ENCODE results near the gene LYL1. TPM values are rescaled to one million over a fixed set of nuclear protein-coding genes. Genes with fewer than 3 reads are reported as not detected.

The LYL1 gene
- total RNA-seq, 1 experiment from 2014 or later: 0.63 TPM

DNA sequence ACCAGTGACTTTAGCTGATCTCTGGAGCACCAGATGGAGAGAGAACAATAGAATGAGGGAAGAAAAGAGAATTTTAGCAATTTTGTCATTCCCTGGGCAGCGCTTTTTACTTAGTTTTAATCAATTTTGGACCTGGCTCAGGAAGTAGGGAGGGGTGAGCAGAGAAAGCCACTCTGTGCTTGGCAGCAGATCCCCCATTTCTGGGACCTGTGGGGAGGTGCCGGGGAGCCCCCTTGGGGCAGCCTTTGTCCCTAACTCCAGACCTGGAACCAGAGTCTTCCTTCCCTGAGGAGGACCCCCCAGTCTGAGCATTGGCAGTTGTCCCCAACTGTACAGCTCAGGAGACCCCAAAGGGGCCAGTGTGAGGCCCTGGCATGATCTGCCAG, 10.5 kb downstream of the LYL1 start:
- H3K56ac ChIP-seq (ENCODE audit: insufficient read length, low read depth, low read length): no peak overlapping the region
- H3K18ac ChIP-seq (ENCODE audit: insufficient read length, low read depth, low read length): no peak overlapping the region
- no peak overlapping the region for H2BK5ac ChIP-seq (ENCODE audit: insufficient read length, low read length)
- no peak overlapping the region for H2BK15ac ChIP-seq (ENCODE audit: low read depth, low read length)
- 0 out of 2 replicates have a peak, but pooled peaks cover 2% of the 10 kb centered on the region for H3K4me1 ChIP-seq (ENCODE audit: insufficient read depth, low read length)
- H3K27ac Mint-ChIP-seq: no peak overlapping the region
- no peaks in the 10 kb centered on the region for H4K20me1 ChIP-seq (ENCODE audit: control insufficient read depth, insufficient read depth, insufficient read length)
- WGBS (ENCODE audit: extremely low coverage, insufficient read length, low lambda C conversion rate): no CpG with 5 or more reads among the region's 2 CpGs
- peaks cover 9% of the 10 kb centered on the region; the same call in 1 of the 2 replicates for H3K27me3 ChIP-seq (ENCODE audit: insufficient read depth, low read length)
- H3K4me3 Mint-ChIP-seq: no peak overlapping the region
- H3K27ac ChIP-seq (ENCODE audit: insufficient read length, low read depth, low read length): no peak overlapping the region
- TF ChIP-seq, protein P1, sequence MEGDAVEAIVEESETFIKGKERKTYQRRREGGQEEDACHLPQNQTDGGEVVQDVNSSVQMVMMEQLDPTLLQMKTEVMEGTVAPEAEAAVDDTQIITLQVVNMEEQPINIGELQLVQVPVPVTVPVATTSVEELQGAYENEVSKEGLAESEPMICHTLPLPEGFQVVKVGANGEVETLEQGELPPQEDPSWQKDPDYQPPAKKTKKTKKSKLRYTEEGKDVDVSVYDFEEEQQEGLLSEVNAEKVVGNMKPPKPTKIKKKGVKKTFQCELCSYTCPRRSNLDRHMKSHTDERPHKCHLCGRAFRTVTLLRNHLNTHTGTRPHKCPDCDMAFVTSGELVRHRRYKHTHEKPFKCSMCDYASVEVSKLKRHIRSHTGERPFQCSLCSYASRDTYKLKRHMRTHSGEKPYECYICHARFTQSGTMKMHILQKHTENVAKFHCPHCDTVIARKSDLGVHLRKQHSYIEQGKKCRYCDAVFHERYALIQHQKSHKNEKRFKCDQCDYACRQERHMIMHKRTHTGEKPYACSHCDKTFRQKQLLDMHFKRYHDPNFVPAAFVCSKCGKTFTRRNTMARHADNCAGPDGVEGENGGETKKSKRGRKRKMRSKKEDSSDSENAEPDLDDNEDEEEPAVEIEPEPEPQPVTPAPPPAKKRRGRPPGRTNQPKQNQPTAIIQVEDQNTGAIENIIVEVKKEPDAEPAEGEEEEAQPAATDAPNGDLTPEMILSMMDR (conservative IDR thresholded peaks at IDR 0.05): no peak
- no peaks in the 10 kb centered on the region for H3K79me1 ChIP-seq (ENCODE audit: insufficient read depth, low read depth, low read length, poor library complexity, severe bottlenecking)
- DNase-seq: no peak
- no peaks in the 10 kb centered on the region for H3K36me3 Mint-ChIP-seq (ENCODE audit: insufficient read depth in 1 of 3, low read depth in 3 of 3)
- no peak overlapping the region for H2AK5ac ChIP-seq (ENCODE audit: insufficient read length, low read length)
- peaks cover 0 to 3% of the 10 kb centered on the region in 2 experiments; a peak in 1 of 5 replicates for H3K9me3 Mint-ChIP-seq
- no peak overlapping the region for H2AFZ ChIP-seq (ENCODE audit: low read length)
- peaks cover 29 to 42% of the 10 kb centered on the region in 2 experiments for H3K4me1 Mint-ChIP-seq
- no peak overlapping the region for H3K4me2 ChIP-seq (ENCODE audit: insufficient read depth, insufficient read length, low read length)
- H3K79me2 ChIP-seq (ENCODE audit: insufficient read depth, low read length): no peaks in the 10 kb centered on the region
- no peak overlapping the region for H3T11ph ChIP-seq (ENCODE audit: low read length)
- no peak overlapping the region for H4K91ac ChIP-seq (ENCODE audit: insufficient read length, low read depth, low read length)
- no peaks in the 10 kb centered on the region for H3K9me3 ChIP-seq (ENCODE audit: control insufficient read depth, low read depth, low read length)
- no peak overlapping the region for H3K4ac ChIP-seq (ENCODE audit: low read depth, low read length)
- H3K23me2 ChIP-seq (ENCODE audit: insufficient read length, low read depth, low read length, poor library complexity, severe bottlenecking): peaks cover 9% of the 10 kb centered on the region
- no peak overlapping the region for H3K14ac ChIP-seq (ENCODE audit: insufficient read depth, low read length)
- H2BK12ac ChIP-seq (ENCODE audit: insufficient read length, low read depth, low read length): no peak overlapping the region
- H4K5ac ChIP-seq (ENCODE audit: insufficient read length, low read depth, low read length): no peak overlapping the region
- no peak overlapping the region for H2BK20ac ChIP-seq (ENCODE audit: low read depth, low read length, poor library complexity, severe bottlenecking)
- peaks cover 64% of the 10 kb centered on the region for H3K27me3 Mint-ChIP-seq (ENCODE audit: low read depth)
- no peak overlapping the region for H3K23ac ChIP-seq (ENCODE audit: insufficient read length, low read depth, low read length)
- H3K9ac ChIP-seq (ENCODE audit: extremely low read depth, insufficient read length, low read length): no peak overlapping the region
- no peak overlapping the region for H4K8ac ChIP-seq (replicated peaks; ENCODE audit: insufficient read length, low read depth, low read length)
- no peak overlapping the region for H2BK120ac ChIP-seq (ENCODE audit: low read depth, low read length, poor library complexity, severe bottlenecking)

Measured in H9 (cell line).